Endothelial cell of umbilical vein (primary cell): ENCODE data around the gene DUSP22. TPM values are rescaled to one million over a fixed set of nuclear protein-coding genes. Genes with fewer than 3 reads are reported as not detected.
"Not testable (repeated sequence)": the region's sequence is repeated elsewhere in the genome, so short reads cannot be mapped to it uniquely, and the experiment has no call there.

Experiments
- BruUV-seq: library from RNA; stranded (reverse); fragments of 400-500 nt; replicated peaks from 2 replicates; lab custom pipeline; 2021; lab: Mats Ljungman, UMichigan
- CTCF ChIA-PET: fragments of 300-600, 350-600 bp; sonication (Branson Sonifier 250); formaldehyde crosslinking; loops from one replicate; lab custom pipeline; 2021; ENCODE audit warnings: antibody characterized with exemption, inconsistent platforms; lab: Charles Lee
- POLR2A ChIA-PET: fragments of 300-600, 350-600 bp; sonication (Branson Sonifier 250); formaldehyde crosslinking; loops from one replicate; lab custom pipeline; 2021; ENCODE audit warnings: antibody characterized with exemption, inconsistent platforms; lab: Charles Lee
- DNase-seq: peaks from one replicate; pipeline ENCODE4 v3.0.0-alpha.2; 2011; ENCODE audit warnings: low read depth, low spot score
- FAIRE-seq: peaks from 2 replicates; lab custom pipeline; 2011; peaks lifted over from hg19 to GRCh38; lab: Jason Lieb, UNC
- H2AFZ ChIP-seq: 2 replicates; pipeline ENCODE4 v1.6.0; 2012; ENCODE audit warnings: low read depth, low read length, control low read depth, inconsistent platforms
- H3K27ac ChIP-seq: 2 replicates; pipeline ENCODE4 v1.5.1; 2011; ENCODE audit warnings: low read depth, mild to moderate bottlenecking, control low read depth, low read length, moderate library complexity; ENCODE audit not compliant: insufficient read depth
- H3K27me3 ChIP-seq, 2 experiments: 2 replicates each; pipeline versions ENCODE4 v1.6.0 to v1.6.1; 2011; ENCODE audit warnings: low read length in 2 of 2, mixed read lengths in 1 of 2; ENCODE audit not compliant: control insufficient read depth in 2 of 2, insufficient read depth in 2 of 2
- H3K36me3 ChIP-seq, 2 experiments: 2 replicates in 1 of 2; 3 replicates in 1 of 2; pipeline ENCODE4 v1.5.1; 2011; ENCODE audit warnings: low read length in 2 of 2, mild to moderate bottlenecking in 1 of 2, moderate library complexity in 1 of 2; ENCODE audit not compliant: control insufficient read depth in 2 of 2, insufficient read depth in 2 of 2; ENCODE audit errors: extremely low read depth in 1 of 2
- H3K4me1 ChIP-seq: 3 replicates; pipeline ENCODE4 v1.5.1; 2011; ENCODE audit warnings: mild to moderate bottlenecking, low read length; ENCODE audit not compliant: control insufficient read depth, insufficient read depth; ENCODE audit errors: extremely low read depth
- H3K4me2 ChIP-seq: 2 replicates; pipeline ENCODE4 v1.6.1; 2011; ENCODE audit warnings: low read length, control low read depth, mixed read lengths; ENCODE audit not compliant: insufficient read depth
- H3K4me3 ChIP-seq, 3 experiments: fragments of 200-600 bp in 1 of 3; sonication (generic), shearing (Covaris generic) in 1 of 3; replicated peaks in 1 of 3; 2 replicates each; pipeline ENCODE4 v1.5.1; 2011 to 2016; ENCODE audit warnings: control low read depth in 3 of 3, low read length in 3 of 3, mild to moderate bottlenecking in 2 of 3, inconsistent platforms in 1 of 3, low read depth in 1 of 3, moderate library complexity in 1 of 3; ENCODE audit not compliant: insufficient read depth in 1 of 3
- H3K79me2 ChIP-seq: 2 replicates; pipeline ENCODE4 v1.6.0; 2012; ENCODE audit warnings: low read length, inconsistent platforms; ENCODE audit not compliant: control insufficient read depth, insufficient read depth
- H3K9ac ChIP-seq: replicated peaks from 2 replicates; pipeline ENCODE3; 2011; ENCODE audit warnings: low read length, control low read depth; ENCODE audit not compliant: insufficient read depth; ENCODE audit errors: extremely low read depth
- H3K9me1 ChIP-seq: replicated peaks from 3 replicates; pipeline ENCODE4 v1.6.0; 2011; ENCODE audit warnings: mild to moderate bottlenecking, low read length; ENCODE audit not compliant: control insufficient read depth, insufficient read depth; ENCODE audit errors: extremely low read depth
- H3K9me3 ChIP-seq: replicated peaks from 2 replicates; pipeline ENCODE4 v1.5.1; 2012; ENCODE audit warnings: low read length, inconsistent platforms; ENCODE audit not compliant: control insufficient read depth, insufficient read depth
- H4K20me1 ChIP-seq: replicated peaks from 2 replicates; pipeline ENCODE3; 2011; ENCODE audit warnings: mild to moderate bottlenecking, low read length; ENCODE audit not compliant: control insufficient read depth, insufficient read depth; ENCODE audit errors: extremely low read depth
- EZH2 ChIP-seq: IDR thresholded peaks from 2 replicates; pipeline ENCODE4 v1.6.1; 2012; ENCODE audit warnings: borderline replicate concordance, low read depth, mild to moderate bottlenecking, moderate library complexity, low read length, inconsistent platforms; ENCODE audit not compliant: severe bottlenecking
- FOS ChIP-seq: IDR thresholded peaks from 2 replicates; pipeline ENCODE4 v1.6.1; 2011; ENCODE audit warnings: mild to moderate bottlenecking, low read length, moderate library complexity, borderline replicate concordance; ENCODE audit not compliant: insufficient read depth
- GATA2 ChIP-seq: IDR thresholded peaks from 2 replicates; pipeline ENCODE4 v1.7.0; 2011; ENCODE audit warnings: low read depth, mild to moderate bottlenecking, moderate library complexity, mixed read lengths, low read length; ENCODE audit not compliant: insufficient read length, insufficient read depth
- JUN ChIP-seq: IDR thresholded peaks from 2 replicates; pipeline ENCODE4 v1.6.1; 2011; ENCODE audit warnings: borderline replicate concordance, low read depth; ENCODE audit not compliant: insufficient read length, insufficient read depth
- MAX ChIP-seq: IDR thresholded peaks from 2 replicates; pipeline ENCODE4 v1.6.1; 2011; ENCODE audit not compliant: insufficient read depth, insufficient read length
- MYC ChIP-seq: IDR thresholded peaks from one replicate; pipeline ENCODE4 v1.6.1; 2011; ENCODE audit warnings: mild to moderate bottlenecking, low read depth, low read length
- POLR2A ChIP-seq: IDR thresholded peaks from 2 replicates; pipeline ENCODE4 v1.6.1; 2012; ENCODE audit warnings: low read depth, mild to moderate bottlenecking, control low read depth, low read length
- POLR2AphosphoS5 ChIP-seq: IDR thresholded peaks from 2 replicates; pipeline ENCODE4 v1.6.1; 2012; ENCODE audit warnings: low read depth, mild to moderate bottlenecking, control low read depth, low read length, moderate library complexity; ENCODE audit not compliant: insufficient read depth
- dilution Hi-C: fragments of 300-500 bp; cut with MboI; formaldehyde crosslinking; loops from one replicate; pipeline ENCODE4 v1.15.0; 2019; ENCODE audit warnings: low sequenced_read_pairs; ENCODE audit not compliant: extremely low pct_ligation_motif_present
- intact Hi-C: fragments of 100-400 bp; cut with micrococcal nuclease; formaldehyde crosslinking; loops from one replicate; pipeline ENCODE4 v1.10.0; 2022
- polyA plus RNA-seq, 4 experiments: library from polyadenylated mRNA; depleted of rRNA in 3 of 4; stranded (reverse) in 3 of 4; unstranded in 1 of 4; fragments of >200 nt; gene quantifications; 2 replicates each; pipeline versions ENCODE4 v1.2.1 to v1.2.3, GENCODE V29; 2011 to 2012; ENCODE audit warnings: missing spikeins in 1 of 4
- total RNA-seq: library from RNA; stranded (reverse); gene quantifications from 2 replicates; pipeline ENCODE4 v1.2.3, GENCODE V29; 2021
- TF ChIP-seq, protein P1 (sequence below), 2 donors: IDR thresholded peaks; 1 replicate in 1 of 2; 2 replicates in 1 of 2; pipeline ENCODE4 v1.5.1; 2011; ENCODE audit warnings: low read length in 2 of 2, mild to moderate bottlenecking in 2 of 2, moderate library complexity in 2 of 2, control low read depth in 1 of 2, inconsistent platforms in 1 of 2, low read depth in 1 of 2; ENCODE audit not compliant: insufficient read depth in 1 of 2; ENCODE audit errors: extremely low read depth in 1 of 2

The DUSP22 gene
- total and polyA plus RNA-seq, 2 donors (not counting 3 experiments of a cell fraction or from before 2014, with no cell fraction given), result 23.2 to 33.9 TPM

- no peaks in the 10 kb centered on the region for H3K27me3 ChIP-seq
- no peaks in the 10 kb centered on the region for H3K9me3 ChIP-seq
- H3K9me1 ChIP-seq, result no peaks in the 10 kb centered on the region
- no peaks in the 10 kb centered on the region for H4K20me1 ChIP-seq
- H3K4me2 ChIP-seq, result no peak overlapping the region
- no peak overlapping the region for H3K27ac ChIP-seq
- ChIA-PET POLR2A (no interaction called here), CTCF (no interaction called here)
- H3K9ac ChIP-seq, result no peak overlapping the region
- FAIRE-seq (no peak), DNase-seq (no peak)
- intact Hi-C loops (no loop called here), dilution Hi-C loops (no loop called here)
- BruUV-seq, result no TSS peak
- no peaks in the 10 kb centered on the region for H3K4me1 ChIP-seq
- no peaks in the 10 kb centered on the region for H3K79me2 ChIP-seq
- H3K36me3 ChIP-seq, result no peaks in the 10 kb centered on the region
- no peak overlapping the region for H2AFZ ChIP-seq
- H3K4me3 ChIP-seq, result no peak overlapping the region
- TF ChIP-seq MAX, result no peak
- no peak for TF ChIP-seq EZH2
- TF ChIP-seq JUN, result no peak
- no peak for TF ChIP-seq POLR2A
- TF ChIP-seq FOS, result no peak
- no peak for TF ChIP-seq MYC
- no peak for TF ChIP-seq POLR2AphosphoS5
- TF ChIP-seq GATA2, result no peak
These were observed 45.9 kb upstream of the DUSP22 start for GRCh38 chr6:246352-246751.

GRCh38 chr6:247351-247750 is 44.9 kb upstream of the DUSP22 start:
- Histone ChIP-seq H3K9ac (no peak overlapping the region), H3K36me3 (no peaks in the 10 kb centered on the region), H3K27ac (no peak overlapping the region), H3K4me1 (no peaks in the 10 kb centered on the region), H3K9me1 (no peaks in the 10 kb centered on the region), H3K9me3 (no peaks in the 10 kb centered on the region), H4K20me1 (no peaks in the 10 kb centered on the region), H3K4me2 (no peak overlapping the region), H3K79me2 (no peaks in the 10 kb centered on the region), H2AFZ (no peak overlapping the region), H3K4me3 (no peak overlapping the region), H3K27me3 (no peaks in the 10 kb centered on the region)
- DNase-seq, result no peak
- ChIA-PET POLR2A (no interaction called here), CTCF (no interaction called here)
- dilution Hi-C loops, result no loop called here
- no TSS peak for BruUV-seq
- intact Hi-C loops, result no loop called here
- TF ChIP-seq EZH2, result no peak
- TF ChIP-seq, protein P1, sequence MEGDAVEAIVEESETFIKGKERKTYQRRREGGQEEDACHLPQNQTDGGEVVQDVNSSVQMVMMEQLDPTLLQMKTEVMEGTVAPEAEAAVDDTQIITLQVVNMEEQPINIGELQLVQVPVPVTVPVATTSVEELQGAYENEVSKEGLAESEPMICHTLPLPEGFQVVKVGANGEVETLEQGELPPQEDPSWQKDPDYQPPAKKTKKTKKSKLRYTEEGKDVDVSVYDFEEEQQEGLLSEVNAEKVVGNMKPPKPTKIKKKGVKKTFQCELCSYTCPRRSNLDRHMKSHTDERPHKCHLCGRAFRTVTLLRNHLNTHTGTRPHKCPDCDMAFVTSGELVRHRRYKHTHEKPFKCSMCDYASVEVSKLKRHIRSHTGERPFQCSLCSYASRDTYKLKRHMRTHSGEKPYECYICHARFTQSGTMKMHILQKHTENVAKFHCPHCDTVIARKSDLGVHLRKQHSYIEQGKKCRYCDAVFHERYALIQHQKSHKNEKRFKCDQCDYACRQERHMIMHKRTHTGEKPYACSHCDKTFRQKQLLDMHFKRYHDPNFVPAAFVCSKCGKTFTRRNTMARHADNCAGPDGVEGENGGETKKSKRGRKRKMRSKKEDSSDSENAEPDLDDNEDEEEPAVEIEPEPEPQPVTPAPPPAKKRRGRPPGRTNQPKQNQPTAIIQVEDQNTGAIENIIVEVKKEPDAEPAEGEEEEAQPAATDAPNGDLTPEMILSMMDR (IDR thresholded peaks at IDR 0.05; ENCODE audit: extremely low read depth in 1 of 2, insufficient read depth in 1 of 2, low read depth in 1 of 2, low read length in 2 of 2), result no peak
- no peak for TF ChIP-seq MYC
- FAIRE-seq, result no peak

- H3K4me2 ChIP-seq, CTCF ChIA-PET, H2AFZ ChIP-seq, POLR2A ChIA-PET, H3K79me2 ChIP-seq, BruUV-seq, H3K4me1 ChIP-seq, H3K4me3 ChIP-seq, H3K9me1 ChIP-seq, H3K27ac ChIP-seq, H3K9ac ChIP-seq, H3K9me3 ChIP-seq, H3K27me3 ChIP-seq, H3K36me3 ChIP-seq, H4K20me1 ChIP-seq, intact Hi-C loops, DNase-seq, FAIRE-seq, dilution Hi-C loops: not testable (repeated sequence)
These were observed 44.2 kb upstream of the DUSP22 start for GRCh38 chr6:248046-248445.
